Ovary (tissue), 9 donors: ENCODE results near the gene CILP2. TPM values are rescaled to one million over a fixed set of nuclear protein-coding genes. Genes with fewer than 3 reads are reported as not detected.
A peak's percentile ranks its signal among the peaks of the same experiment; 100 is the strongest.

Experiments
- DNase-seq, 5 donors: peaks; one replicate each; pipeline ENCODE4 v3.0.0-alpha.2; 2019 to 2020
- H3K27ac ChIP-seq, 2 donors: fragments of 200-600 bp; one replicate each; pipeline versions ENCODE4 v1.5.1 to v1.8.0; 2019 to 2022
- H3K27me3 ChIP-seq: fragments of 200-600 bp; one replicate; pipeline ENCODE4 v1.8.0; 2022
- H3K36me3 ChIP-seq: fragments of 200-600 bp; sonication (generic); one replicate; pipeline ENCODE4 v1.5.1; 2019
- H3K4me1 ChIP-seq: one replicate; pipeline ENCODE4 v1.8.1; 2013; ENCODE audit warnings: mild to moderate bottlenecking, moderate library complexity; ENCODE audit not compliant: insufficient read depth
- H3K4me3 ChIP-seq: fragments of 200-600 bp; sonication (generic); one replicate; pipeline ENCODE4 v1.5.1; 2017
- H3K9me3 ChIP-seq, 2 donors: fragments of 200-600 bp in 1 of 2; sonication (generic) in 1 of 2; one replicate each; pipeline versions ENCODE4 v1.5.1 to v1.8.1; 2013 to 2019; ENCODE audit warnings: mild to moderate bottlenecking in 1 of 2, moderate library complexity in 1 of 2
- EP300 ChIP-seq: sonication (generic); formaldehyde crosslinking; IDR thresholded peaks from one replicate; pipeline ENCODE4 v1.6.1; 2017; ENCODE audit warnings: antibody characterized with exemption
- POLR2A ChIP-seq: fragments of 450-650 bp; IDR thresholded peaks from one replicate; pipeline ENCODE4 v1.6.1; 2017; ENCODE audit warnings: antibody characterized with exemption, mild to moderate bottlenecking, moderate library complexity
- WGBS, 3 donors: extraction: QIAGEN DNeasy Blood & Tissue Kit in 1 of 3; methylation state at CpG; one replicate each; pipeline versions ENCODE4 v1.1.5 to v1.1.7; 2013 to 2017; 5-methylcytosine and 5-hydroxymethylcytosine counted together
- intact Hi-C, 4 donors: fragments of 100-400 bp; cut with DNase I; formaldehyde crosslinking; loops; one replicate each; pipeline versions ENCODE4 v1.11.0 to v1.15.1; 2022 to 2023
- polyA plus RNA-seq, 2 donors: library from polyadenylated mRNA; stranded (reverse); fragments of 200-250 nt in 1 of 2; fragments of 350-450 nt in 1 of 2; fragmentation: Illumina TruSeq in 1 of 2; extraction: RNeasy Lipid Tissue Mini Kit (QIAGEN cat#74804) in 1 of 2; gene quantifications; one replicate each; pipeline ENCODE4 v1.2.3, GENCODE V29; 2013 to 2014
- total RNA-seq, 7 donors: library from RNA; depleted of rRNA in 2 of 7; stranded (reverse); fragments of >200 nt in 2 of 7; fragmentation: NEBNext Ultra II Directional in 3 of 7; extraction: Animal tissue kit (Norgen Biotek cat#: 25700) in 3 of 7; gene quantifications; one replicate each; pipeline versions ENCODE4 v1.1.0 to v1.2.4, GENCODE V29; 2016 to 2023
- TF ChIP-seq, protein P1 (sequence below), 3 donors: fragments of 450-650 bp in 2 of 3; fragments of 200-600 bp in 1 of 3; IDR thresholded peaks; one replicate each; pipeline versions ENCODE4 v1.5.1 to v1.8.0; 2016 to 2022; ENCODE audit warnings: antibody characterized with exemption in 3 of 3, mild to moderate bottlenecking in 1 of 3
- donor health status: DM: no; HTN: no; CAD: no; lungs with moderate emphysema.
- donor health status: DM: no; HTN: no; CAD: no.
- donor health status: Bipolar disorder and iron deficiency.
- donor health status: DM: yes; HTN: yes; CAD: no.
- donor health status: DM: no; HTN: no; CAD: no.
- donor health status: DM: yes; HTN: yes; CAD: no.

Gene CILP2
- total and polyA plus RNA-seq, 9 donors: 0.28 to 9.7 (median 1.0) TPM

DNA sequence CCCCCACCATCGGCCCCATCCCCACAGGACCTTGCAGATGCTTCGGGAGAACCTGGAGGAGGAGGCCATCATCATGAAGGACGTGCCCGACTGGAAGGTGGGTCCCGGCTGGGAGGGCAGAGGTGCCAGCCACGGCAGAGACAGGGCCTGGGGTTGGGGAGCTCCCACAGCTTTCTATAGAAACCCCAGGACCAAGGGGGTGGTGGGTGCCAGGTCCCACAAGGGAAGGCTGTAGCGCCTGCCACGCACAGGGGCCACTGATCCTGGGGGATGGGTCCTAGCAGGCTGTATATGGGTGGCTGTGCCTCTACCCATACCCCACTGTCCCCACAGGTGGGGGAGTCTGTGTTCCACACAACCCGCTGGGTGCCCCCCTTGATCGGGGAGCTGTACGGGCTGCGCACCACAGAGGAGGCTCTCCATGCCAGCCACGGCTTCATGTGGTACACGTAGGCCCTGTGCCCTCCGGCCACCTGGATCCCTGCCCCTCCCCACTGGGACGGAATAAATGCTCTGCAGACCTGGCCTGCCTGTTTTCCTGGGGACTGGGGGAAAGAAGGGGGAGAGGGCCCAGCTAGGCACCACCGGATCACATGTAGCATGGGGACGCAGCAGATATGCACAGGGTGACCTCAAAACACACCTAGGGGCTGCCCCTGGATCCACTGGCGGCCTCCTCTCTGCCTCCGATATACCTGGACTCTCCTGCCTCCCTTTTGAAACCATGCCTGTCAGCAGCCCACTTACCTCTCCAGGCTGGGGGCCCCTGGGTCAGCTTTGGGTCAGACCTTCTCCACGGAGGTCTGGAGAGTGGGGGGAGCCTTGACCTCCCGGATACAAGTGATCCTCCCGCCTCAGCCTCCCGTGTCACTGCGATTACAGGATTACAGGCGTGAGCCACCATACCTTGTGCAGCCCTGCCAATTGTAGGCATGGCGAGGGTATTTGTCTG lies 10.1 kb upstream of the CILP2 start:
- H3K4me1 ChIP-seq: no peaks in the 10 kb centered on the region
- no peaks in the 10 kb centered on the region for H3K36me3 ChIP-seq

DNA sequence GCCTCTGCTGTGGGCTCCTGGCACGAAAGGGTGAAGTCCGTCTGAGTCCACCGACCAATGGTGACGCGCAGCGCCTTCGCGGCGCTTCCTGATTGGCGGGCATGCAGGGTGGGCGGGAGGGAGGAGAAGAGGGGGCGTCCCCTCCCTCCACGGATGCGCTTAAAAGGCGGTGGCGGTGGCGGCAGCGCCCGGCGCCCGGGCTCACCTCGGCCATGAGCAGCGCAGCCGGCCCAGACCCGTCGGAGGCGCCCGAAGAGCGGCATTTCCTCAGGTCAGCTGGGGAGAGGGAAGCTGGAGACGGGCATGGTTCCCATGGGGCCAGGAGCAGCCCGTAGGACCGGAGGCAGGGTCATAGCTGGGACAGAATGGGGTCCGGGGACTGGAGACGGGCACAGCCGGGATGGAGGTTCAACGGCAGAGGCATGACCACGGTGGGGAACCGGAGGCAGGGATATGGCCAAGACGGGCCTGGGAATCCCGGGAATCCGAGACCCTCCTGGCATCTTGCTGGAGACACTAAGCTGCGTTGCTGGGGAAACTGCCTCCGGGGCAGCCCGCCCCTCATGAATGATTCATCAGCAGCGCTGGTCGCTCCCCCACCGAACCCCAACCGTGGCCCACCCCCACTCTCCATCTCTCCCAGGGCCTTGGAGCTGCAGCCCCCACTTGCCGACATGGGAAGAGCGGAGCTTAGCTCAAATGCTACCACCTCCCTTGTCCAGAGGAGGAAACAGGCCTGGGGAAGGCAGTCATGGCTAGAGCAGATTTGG lies 9.2 kb upstream of the CILP2 start, which contains the start of gene YJEFN3:
TSS of gene YJEFN3 (plus strand) at position 191 of the 770 bp plus-strand sequence. CDS start at position 213, 22 bp downstream.
- intact Hi-C loops: no loop called here
- Histone ChIP-seq H3K27ac (no peak within 1 kb of the TSS), H3K4me3 (no peak within 1 kb of the TSS), H3K4me1 (no peaks in the 10 kb centered on the region), H3K27me3 (no peaks in the 10 kb centered on the region), H3K36me3 (no peaks in the 10 kb centered on the region), H3K9me3 (no peaks in the 10 kb centered on the region)
- peak in 2 of 5 donors; percentile 46 to 67 for DNase-seq
- WGBS, 3 donors: 13 to 22% (median 17%) methylated on average over 50 of the region's 50 CpGs
- TF ChIP-seq, protein P1, sequence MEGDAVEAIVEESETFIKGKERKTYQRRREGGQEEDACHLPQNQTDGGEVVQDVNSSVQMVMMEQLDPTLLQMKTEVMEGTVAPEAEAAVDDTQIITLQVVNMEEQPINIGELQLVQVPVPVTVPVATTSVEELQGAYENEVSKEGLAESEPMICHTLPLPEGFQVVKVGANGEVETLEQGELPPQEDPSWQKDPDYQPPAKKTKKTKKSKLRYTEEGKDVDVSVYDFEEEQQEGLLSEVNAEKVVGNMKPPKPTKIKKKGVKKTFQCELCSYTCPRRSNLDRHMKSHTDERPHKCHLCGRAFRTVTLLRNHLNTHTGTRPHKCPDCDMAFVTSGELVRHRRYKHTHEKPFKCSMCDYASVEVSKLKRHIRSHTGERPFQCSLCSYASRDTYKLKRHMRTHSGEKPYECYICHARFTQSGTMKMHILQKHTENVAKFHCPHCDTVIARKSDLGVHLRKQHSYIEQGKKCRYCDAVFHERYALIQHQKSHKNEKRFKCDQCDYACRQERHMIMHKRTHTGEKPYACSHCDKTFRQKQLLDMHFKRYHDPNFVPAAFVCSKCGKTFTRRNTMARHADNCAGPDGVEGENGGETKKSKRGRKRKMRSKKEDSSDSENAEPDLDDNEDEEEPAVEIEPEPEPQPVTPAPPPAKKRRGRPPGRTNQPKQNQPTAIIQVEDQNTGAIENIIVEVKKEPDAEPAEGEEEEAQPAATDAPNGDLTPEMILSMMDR (IDR thresholded peaks at IDR 0.05): no peak
- TF ChIP-seq EP300 (no peak), POLR2A (no peak)

More for the DNA sequence above, 10.1 kb upstream of the CILP2 start:
- Histone ChIP-seq H3K27me3 (no peaks in the 10 kb centered on the region), H3K4me3 (no peak overlapping the region), H3K27ac (no peak overlapping the region), H3K9me3 (no peaks in the 10 kb centered on the region)
- DNase-seq: peak in 1 of 5 donors; percentile 23
- intact Hi-C loops: no loop called here
- no peak for TF ChIP-seq EP300
- TF ChIP-seq POLR2A: no peak
- TF ChIP-seq, protein P1 (IDR thresholded peaks at IDR 0.05): no peak
- WGBS, 3 donors: 77 to 86% (median 81%) methylated on average over 27 of the region's 27 CpGs

DNA sequence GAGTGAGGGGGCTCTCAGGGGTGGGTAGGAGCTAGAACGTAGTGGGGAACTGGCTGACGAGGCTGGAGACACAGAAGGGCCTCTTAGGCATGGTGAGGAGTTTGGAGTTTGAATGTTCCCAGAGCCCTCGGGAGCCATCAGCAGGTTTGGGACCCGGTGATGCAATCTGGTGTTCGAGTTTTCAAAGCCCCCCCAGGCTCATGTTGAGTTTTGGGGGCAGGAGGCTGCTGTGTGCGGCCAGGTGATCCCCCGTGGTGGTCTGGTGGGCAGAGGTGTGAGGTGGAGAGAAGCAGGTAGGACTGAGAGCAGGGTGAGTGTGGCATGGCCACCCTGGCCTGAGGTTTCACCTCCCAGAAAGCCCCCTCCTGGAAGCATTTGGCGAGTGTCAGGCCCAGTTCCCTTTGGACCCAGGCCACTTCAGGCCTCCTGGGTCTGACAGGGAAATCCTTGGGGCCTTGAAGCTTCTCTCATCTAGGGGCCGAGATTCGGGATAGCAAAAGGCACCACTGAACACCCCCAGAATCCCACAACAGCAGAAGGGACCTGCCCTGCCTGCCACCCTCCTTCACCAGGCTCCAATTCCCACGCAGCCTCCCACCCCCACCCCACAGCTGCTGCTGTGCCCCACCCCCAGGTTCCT lies 8.2 kb upstream of the CILP2 start:
- Histone ChIP-seq H3K4me1 (no peaks in the 10 kb centered on the region), H3K4me3 (no peak overlapping the region), H3K36me3 (no peaks in the 10 kb centered on the region), H3K9me3 (no peaks in the 10 kb centered on the region), H3K27me3 (no peaks in the 10 kb centered on the region), H3K27ac (no peak overlapping the region)
- intact Hi-C loops: loop anchor here in 3 of 4 donors (2.0 to 5.0 kb wide), 3 partner anchors 112 to 427 kb away; partner anchors contain the start of gene GMIP (in 1 of the 3)
- no peak for DNase-seq
- WGBS, 3 donors: 66 to 75% (median 68%) methylated on average over 11 of the region's 11 CpGs
- TF ChIP-seq POLR2A (no peak), EP300 (no peak)
- TF ChIP-seq, protein P1 (IDR thresholded peaks at IDR 0.05): no peak

DNA sequence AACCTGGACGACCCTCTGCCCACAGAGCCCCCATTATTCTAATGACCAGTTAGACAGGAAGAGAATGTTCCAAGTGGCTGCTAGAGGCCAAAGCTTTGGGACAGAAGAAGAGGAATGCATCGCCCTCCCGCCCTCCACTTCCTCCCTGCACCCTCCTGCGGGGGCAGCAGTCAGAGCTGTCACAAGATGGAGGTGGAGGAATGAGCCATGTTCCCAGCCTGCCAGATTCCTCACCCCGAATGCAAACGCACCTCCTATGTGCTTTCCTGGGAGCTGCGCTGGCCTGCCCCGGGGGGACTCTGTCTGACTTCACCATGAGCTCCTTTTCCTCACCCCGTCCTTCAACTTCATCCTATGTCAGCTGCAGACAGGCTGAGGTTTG lies 7.7 kb upstream of the CILP2 start:
- Histone ChIP-seq H3K4me3 (no peak overlapping the region), H3K27me3 (no peaks in the 10 kb centered on the region), H3K36me3 (no peaks in the 10 kb centered on the region), H3K9me3 (no peaks in the 10 kb centered on the region), H3K27ac (no peak overlapping the region), H3K4me1 (no peaks in the 10 kb centered on the region)
- DNase-seq: no peak
- intact Hi-C loops: loop anchor here in 3 of 4 donors (2.0 to 5.0 kb wide), 3 partner anchors 112 to 427 kb away; partner anchors contain the start of gene GMIP (in 1 of the 3)
- TF ChIP-seq EP300 (no peak), POLR2A (no peak)
- TF ChIP-seq, protein P1 (IDR thresholded peaks at IDR 0.05): no peak
- 44 to 48% (median 48%) methylated on average over 9 of the region's 9 CpGs for WGBS, 3 donors
